OCI-LY7 (cell line): Measurements from ENCODE around the gene CSHL1. TPM values are rescaled to one million over a fixed set of nuclear protein-coding genes. Genes with fewer than 3 reads are reported as not detected.
"Not testable (repeated sequence)": the region's sequence is repeated elsewhere in the genome, so short reads cannot be mapped to it uniquely, and the experiment has no call there.

Source experiments
- BruUV-seq: library from RNA; stranded (reverse); fragments of 400-500 nt; replicated peaks from 2 replicates; lab custom pipeline; 2021; lab: Mats Ljungman, UMichigan
- CTCF ChIA-PET: fragments of 300-600 bp; sonication (Branson Sonifier 250); formaldehyde crosslinking; loops from one replicate; lab custom pipeline; 2022; ENCODE audit warnings: antibody characterized with exemption; ENCODE audit not compliant: unreplicated experiment; lab: Charles Lee
- POLR2A ChIA-PET: fragments of 300-600 bp; sonication (Branson Sonifier 250); formaldehyde crosslinking; loops from one replicate; lab custom pipeline; 2022; ENCODE audit warnings: antibody characterized with exemption; lab: Charles Lee
- DNase-seq: peaks from one replicate; pipeline ENCODE4 v3.0.0-alpha.2; 2015; ENCODE audit warnings: low spot score
- H2AFZ ChIP-seq: fragments of 200-600 bp; sonication (generic), shearing (Covaris generic); 2 replicates; pipeline ENCODE4 v1.6.1; 2014; ENCODE audit warnings: mild to moderate bottlenecking, antibody characterized with exemption, low read length, moderate library complexity
- H3K27ac ChIP-seq: fragments of 200-600 bp; sonication (generic); 2 replicates; pipeline ENCODE4 v1.5.1; 2014; ENCODE audit warnings: mixed run types, low read depth, mild to moderate bottlenecking, moderate library complexity, low read length, inconsistent platforms; ENCODE audit not compliant: poor library complexity, severe bottlenecking
- H3K36me3 ChIP-seq: fragments of 200-600 bp; sonication (generic); 2 replicates; pipeline ENCODE4 v1.6.1; 2014; ENCODE audit warnings: mild to moderate bottlenecking, antibody characterized with exemption, low read length, moderate library complexity, mixed read lengths; ENCODE audit not compliant: insufficient read depth
- H3K4me1 ChIP-seq: fragments of 200-600 bp; sonication (generic); 2 replicates; pipeline ENCODE4 v1.5.1; 2014; ENCODE audit warnings: mild to moderate bottlenecking, low read length; ENCODE audit not compliant: insufficient read depth, poor library complexity, severe bottlenecking
- H3K4me2 ChIP-seq: fragments of 200-600 bp; sonication (generic); 2 replicates; pipeline ENCODE4 v1.6.1; 2014; ENCODE audit warnings: mild to moderate bottlenecking, low read length
- H3K4me3 ChIP-seq: fragments of 200-600 bp; sonication (generic); 2 replicates; pipeline ENCODE4 v1.5.1; 2014; ENCODE audit warnings: mild to moderate bottlenecking, low read depth, low read length; ENCODE audit not compliant: poor library complexity, severe bottlenecking
- H3K79me2 ChIP-seq: fragments of 200-600 bp; sonication (generic); 2 replicates; pipeline ENCODE4 v1.6.1; 2016; ENCODE audit warnings: low read depth, mild to moderate bottlenecking, low read length, moderate library complexity, mixed read lengths; ENCODE audit not compliant: insufficient read depth
- H3K9me2 ChIP-seq: fragments of 200-600 bp; sonication (generic); 2 replicates; pipeline ENCODE4 v1.6.1; 2016; ENCODE audit warnings: mild to moderate bottlenecking, low read length, mixed read lengths; ENCODE audit not compliant: insufficient read depth
- H3K9me3 ChIP-seq: fragments of 200-600 bp; sonication (generic); 2 replicates; pipeline ENCODE4 v1.6.1; 2014; ENCODE audit warnings: mild to moderate bottlenecking, mixed run types, low read length, mixed read lengths
- H4K20me1 ChIP-seq: fragments of 200-600 bp; sonication (generic); 2 replicates; pipeline ENCODE4 v1.6.1; 2014; ENCODE audit warnings: mild to moderate bottlenecking, antibody characterized with exemption, low read length, moderate library complexity, mixed read lengths; ENCODE audit not compliant: insufficient read depth
- EZH2phosphoT487 ChIP-seq: fragments of 200-600 bp; sonication (generic); IDR thresholded peaks from 2 replicates; pipeline ENCODE4 v1.6.1; 2018; ENCODE audit warnings: low read depth, borderline replicate concordance, mild to moderate bottlenecking, mixed run types, antibody characterized with exemption, low read length, moderate library complexity, mixed read lengths
- intact Hi-C: fragments of 100-400 bp; cut with micrococcal nuclease; formaldehyde crosslinking; loops from one replicate; pipeline ENCODE4 v1.10.0; 2022; ENCODE audit not compliant: unreplicated experiment
- total RNA-seq, 2 experiments: library from RNA; depleted of rRNA in 1 of 2; stranded (reverse); fragments of >200 nt in 1 of 2; shearing (Covaris generic) in 1 of 2; gene quantifications; 2 replicates each; pipeline ENCODE4 v1.2.3, GENCODE V29; 2014 to 2022
- TF ChIP-seq, protein P1 (sequence below): fragments of 200-600 bp; sonication (generic); conservative IDR thresholded peaks from 2 replicates; pipeline ENCODE4 v1.5.1; 2014; ENCODE audit warnings: mild to moderate bottlenecking, antibody characterized with exemption, low read length, moderate library complexity, mixed read lengths

CSHL1 gene
- total RNA-seq, 2 experiments from 2014 or later, result not detected

- Histone ChIP-seq H4K20me1 (no peaks in the 10 kb centered on the region), H3K4me1 (no peaks in the 10 kb centered on the region), H3K9me2 (no peaks in the 10 kb centered on the region), H3K27ac (no peak within 1 kb of the TSS), H2AFZ (no peak within 1 kb of the TSS), H3K79me2 (no peaks in the 10 kb centered on the region), H3K4me3 (no peak within 1 kb of the TSS), H3K9me3 (no peaks in the 10 kb centered on the region), H3K4me2 (no peak within 1 kb of the TSS), H3K36me3 (no peaks in the 10 kb centered on the region)
- no TSS peak for BruUV-seq
- DNase-seq, result peak; percentile 61
- ChIA-PET CTCF (no interaction called here), POLR2A (no interaction called here)
- TF ChIP-seq, protein P1, sequence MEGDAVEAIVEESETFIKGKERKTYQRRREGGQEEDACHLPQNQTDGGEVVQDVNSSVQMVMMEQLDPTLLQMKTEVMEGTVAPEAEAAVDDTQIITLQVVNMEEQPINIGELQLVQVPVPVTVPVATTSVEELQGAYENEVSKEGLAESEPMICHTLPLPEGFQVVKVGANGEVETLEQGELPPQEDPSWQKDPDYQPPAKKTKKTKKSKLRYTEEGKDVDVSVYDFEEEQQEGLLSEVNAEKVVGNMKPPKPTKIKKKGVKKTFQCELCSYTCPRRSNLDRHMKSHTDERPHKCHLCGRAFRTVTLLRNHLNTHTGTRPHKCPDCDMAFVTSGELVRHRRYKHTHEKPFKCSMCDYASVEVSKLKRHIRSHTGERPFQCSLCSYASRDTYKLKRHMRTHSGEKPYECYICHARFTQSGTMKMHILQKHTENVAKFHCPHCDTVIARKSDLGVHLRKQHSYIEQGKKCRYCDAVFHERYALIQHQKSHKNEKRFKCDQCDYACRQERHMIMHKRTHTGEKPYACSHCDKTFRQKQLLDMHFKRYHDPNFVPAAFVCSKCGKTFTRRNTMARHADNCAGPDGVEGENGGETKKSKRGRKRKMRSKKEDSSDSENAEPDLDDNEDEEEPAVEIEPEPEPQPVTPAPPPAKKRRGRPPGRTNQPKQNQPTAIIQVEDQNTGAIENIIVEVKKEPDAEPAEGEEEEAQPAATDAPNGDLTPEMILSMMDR, result peak; percentile 69
- TF ChIP-seq EZH2phosphoT487, result no peak
- intact Hi-C loops, result no loop called here
These were observed 29.0 kb downstream of the CSHL1 start, which contains the start of gene GH2 for GRCh38 chr17:63881935-63882601. Gene GH2 (minus strand): TSS chr17:63881944. CDS start chr17:63881801, 143 bp downstream.

- H4K20me1 ChIP-seq, BruUV-seq, H2AFZ ChIP-seq, H3K4me3 ChIP-seq, H3K4me2 ChIP-seq, H3K36me3 ChIP-seq, H3K79me2 ChIP-seq, H3K27ac ChIP-seq, H3K4me1 ChIP-seq, intact Hi-C loops, H3K9me3 ChIP-seq, CTCF ChIA-PET, DNase-seq, H3K9me2 ChIP-seq: not testable (repeated sequence)
- POLR2A ChIA-PET, result interaction anchor here (0.6 kb wide), 1 partner anchor 141 kb away, joined by 3 read pairs; no protein-coding TSS in a partner anchor
These were observed 29.7 kb downstream of the CSHL1 start for GRCh38 chr17:63881337-63881736.

GRCh38 chr17:63880706-63881105 is 30.4 kb downstream of the CSHL1 start:
- H3K9me2 ChIP-seq, result no peaks in the 10 kb centered on the region
- H2AFZ ChIP-seq, result no peak overlapping the region
- H3K9me3 ChIP-seq, result no peaks in the 10 kb centered on the region
- intact Hi-C loops, result no loop called here
- H3K79me2 ChIP-seq, result no peaks in the 10 kb centered on the region
- TF ChIP-seq EZH2phosphoT487, result no peak
- TF ChIP-seq, protein P1, result no peak
- no peaks in the 10 kb centered on the region for H3K36me3 ChIP-seq
- H3K27ac ChIP-seq, result no peak overlapping the region
- no peak for DNase-seq
- H3K4me3 ChIP-seq, result no peak overlapping the region
- ChIA-PET POLR2A (interaction anchor here (0.6 kb wide), 1 partner anchor 142 kb away, joined by 3 read pairs; no protein-coding TSS in a partner anchor), CTCF (no interaction called here)
- no peak overlapping the region for H3K4me2 ChIP-seq
- no peaks in the 10 kb centered on the region for H3K4me1 ChIP-seq
- no peaks in the 10 kb centered on the region for H4K20me1 ChIP-seq
- no TSS peak for BruUV-seq

- H3K79me2 ChIP-seq, intact Hi-C loops, H3K9me3 ChIP-seq, DNase-seq, H4K20me1 ChIP-seq, H3K27ac ChIP-seq, H2AFZ ChIP-seq, H3K9me2 ChIP-seq, H3K36me3 ChIP-seq, H3K4me3 ChIP-seq, CTCF ChIA-PET, H3K4me1 ChIP-seq, H3K4me2 ChIP-seq, BruUV-seq: not testable (repeated sequence)
- POLR2A ChIA-PET, result interaction anchor here (0.6 to 2.2 kb wide), 3 partner anchors 10 to 114 kb away, joined by 3 to 4 read pairs (median 4); no protein-coding TSS in a partner anchor
These were observed 32.6 kb downstream of the CSHL1 start for GRCh38 chr17:63878413-63878812.

DNA sequence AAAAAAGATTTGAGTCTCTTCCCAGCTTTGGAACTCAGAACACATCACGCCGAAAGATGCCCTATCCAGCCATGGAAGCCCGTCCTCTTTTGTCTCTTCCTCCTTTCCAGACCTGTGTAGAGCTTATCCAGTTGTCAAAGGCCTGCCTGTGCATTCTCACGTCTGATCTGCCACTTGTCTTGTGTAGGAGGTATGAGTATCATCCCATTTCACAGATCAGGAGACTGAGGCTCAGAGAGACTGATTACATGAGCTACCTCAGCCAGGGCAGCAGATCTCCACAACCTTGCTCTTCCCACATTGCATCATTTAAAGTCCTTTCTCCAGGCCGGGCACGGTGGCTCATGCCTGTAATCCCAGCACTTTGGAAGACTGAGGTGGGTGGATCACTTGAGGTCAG is 36.4 kb downstream of the CSHL1 start:
- POLR2A ChIA-PET, DNase-seq, H3K4me1 ChIP-seq, H3K36me3 ChIP-seq, H3K4me3 ChIP-seq, intact Hi-C loops, H3K4me2 ChIP-seq, BruUV-seq, H3K79me2 ChIP-seq, H3K27ac ChIP-seq, H3K9me3 ChIP-seq, H3K9me2 ChIP-seq, CTCF ChIA-PET, H4K20me1 ChIP-seq, H2AFZ ChIP-seq: not testable (repeated sequence)
